SJSA1 (cell line): ENCODE data around the gene RGS7BP. TPM values are rescaled to one million over a fixed set of nuclear protein-coding genes. Genes with fewer than 3 reads are reported as not detected.

ENCODE experiments used
- DNase-seq, 2 experiments: peaks; one replicate each; pipeline ENCODE4 v3.0.0-alpha.2; 2015 to 2020; ENCODE audit warnings: low spot score in 2 of 2, low read depth in 1 of 2
- H3K27ac ChIP-seq: fragments of 250-450 bp; sonication (Bioruptor Pico); 2 replicates; pipeline ENCODE4 v1.5.1; 2020; ENCODE audit warnings: mild to moderate bottlenecking, moderate library complexity
- H3K27me3 ChIP-seq: fragments of 250-450 bp; sonication (Bioruptor Pico); replicated peaks from 2 replicates; pipeline ENCODE4 v1.5.1; 2020; ENCODE audit warnings: mild to moderate bottlenecking, moderate library complexity
- H3K36me3 ChIP-seq: fragments of 250-450 bp; sonication (Bioruptor Pico); 2 replicates; pipeline ENCODE4 v1.5.1; 2020; ENCODE audit warnings: mild to moderate bottlenecking
- H3K4me1 ChIP-seq: fragments of 250-450 bp; sonication (Bioruptor Pico); replicated peaks from 2 replicates; pipeline ENCODE4 v1.6.1; 2021; ENCODE audit warnings: mild to moderate bottlenecking
- H3K4me3 ChIP-seq: fragments of 250-450 bp; sonication (Bioruptor Pico); 2 replicates; pipeline ENCODE4 v1.5.1; 2020; ENCODE audit warnings: mild to moderate bottlenecking
- H3K9me3 ChIP-seq: fragments of 250-450 bp; sonication (Bioruptor Pico); replicated peaks from 2 replicates; pipeline ENCODE4 v1.5.1; 2020; ENCODE audit warnings: mild to moderate bottlenecking
- total RNA-seq: library from RNA; depleted of rRNA; stranded (reverse); fragments of >200 nt; shearing (Covaris generic); gene quantifications from 2 replicates; pipeline ENCODE4 v1.2.3, GENCODE V29; 2014; rRNA removed

RGS7BP gene
- total RNA-seq, result 0.03 TPM in 1 of 2 replicates, not detected in the other

GRCh38 chr5:64505769-64506566 lies at the start of gene RGS7BP:
Gene RGS7BP (plus strand): TSS chr5:64506015. CDS start chr5:64506625, 610 bp downstream.
- H3K27ac ChIP-seq, result no peak within 1 kb of the TSS
- H3K27me3 ChIP-seq, result peaks cover 10% of the 10 kb centered on the region
- no peak within 1 kb of the TSS for H3K4me3 ChIP-seq
- peaks cover 5% of the 10 kb centered on the region for H3K4me1 ChIP-seq
- peak in 1 of 2 experiments; percentile 3 for DNase-seq
- no peaks in the 10 kb centered on the region for H3K9me3 ChIP-seq
- no peaks in the 10 kb centered on the region for H3K36me3 ChIP-seq

DNA sequence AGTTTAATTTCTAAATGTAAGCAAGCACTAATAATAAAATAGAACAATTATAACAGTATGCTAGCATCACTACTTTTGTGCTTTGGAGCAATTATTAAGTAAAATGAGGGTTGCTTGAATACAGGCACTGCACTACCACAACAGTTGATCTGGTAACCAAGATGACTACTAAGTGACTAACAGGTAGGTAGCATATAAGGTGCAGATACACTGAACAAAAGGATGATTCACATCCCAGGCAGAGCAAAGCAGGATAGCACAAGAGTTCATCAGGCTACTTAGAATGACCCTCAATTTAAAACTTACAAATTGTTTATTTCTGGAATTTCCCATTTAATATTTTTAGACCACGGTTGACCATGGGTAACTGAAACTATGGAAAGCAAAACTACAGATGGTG lies 48.0 kb upstream of the RGS7BP start:
- Histone ChIP-seq H3K36me3 (no peaks in the 10 kb centered on the region), H3K4me1 (no peaks in the 10 kb centered on the region), H3K4me3 (no peak overlapping the region), H3K9me3 (no peaks in the 10 kb centered on the region), H3K27me3 (no peaks in the 10 kb centered on the region), H3K27ac (no peak overlapping the region)
- no peak for DNase-seq

- no peaks in the 10 kb centered on the region for H3K27me3 ChIP-seq
- H3K27ac ChIP-seq, result no peak overlapping the region
- H3K36me3 ChIP-seq, result no peaks in the 10 kb centered on the region
- no peaks in the 10 kb centered on the region for H3K4me1 ChIP-seq
- DNase-seq, result no peak
- H3K4me3 ChIP-seq, result no peak overlapping the region
- H3K9me3 ChIP-seq, result no peaks in the 10 kb centered on the region
These were observed 46.9 kb upstream of the RGS7BP start for GRCh38 chr5:64458948-64459347.

GRCh38 chr5:64462391-64462790 lies 43.4 kb upstream of the RGS7BP start:
- Histone ChIP-seq H3K27me3 (no peaks in the 10 kb centered on the region), H3K4me3 (no peak overlapping the region), H3K4me1 (no peaks in the 10 kb centered on the region), H3K27ac (no peak overlapping the region), H3K36me3 (no peaks in the 10 kb centered on the region), H3K9me3 (no peaks in the 10 kb centered on the region)
- DNase-seq, result no peak

GRCh38 chr5:64486163-64486562 lies 19.7 kb upstream of the RGS7BP start:
- DNase-seq, result no peak
- H3K27ac ChIP-seq, result no peak overlapping the region

DNA sequence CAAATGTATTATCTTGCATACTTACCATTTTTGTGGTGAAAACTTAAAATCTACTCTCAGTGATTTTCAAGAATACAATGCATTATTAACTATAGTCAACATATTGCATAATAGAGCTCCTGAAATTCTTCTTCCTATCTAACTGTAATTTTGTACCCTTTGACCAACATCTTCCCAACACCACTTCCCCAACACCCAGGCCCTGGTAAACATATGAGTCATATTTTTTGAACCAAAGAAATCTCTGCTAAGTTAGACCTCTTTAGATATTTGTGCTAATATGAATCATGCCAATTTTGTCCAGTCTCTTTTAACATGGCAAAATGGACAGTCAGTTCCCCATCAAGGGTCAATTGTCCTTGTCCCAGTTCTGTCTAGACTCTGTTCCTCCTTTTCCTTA lies 18.5 kb upstream of the RGS7BP start:
- no peak overlapping the region for H3K27ac ChIP-seq
- H3K9me3 ChIP-seq, result no peaks in the 10 kb centered on the region
- no peaks in the 10 kb centered on the region for H3K36me3 ChIP-seq
- H3K4me3 ChIP-seq, result no peak overlapping the region
- no peaks in the 10 kb centered on the region for H3K4me1 ChIP-seq
- H3K27me3 ChIP-seq, result no peaks in the 10 kb centered on the region
- DNase-seq, result no peak

More at GRCh38 chr5:64486163-64486562, 19.7 kb upstream of the RGS7BP start:
- Histone ChIP-seq H3K9me3 (no peaks in the 10 kb centered on the region), H3K4me3 (no peak overlapping the region), H3K4me1 (no peaks in the 10 kb centered on the region), H3K36me3 (no peaks in the 10 kb centered on the region), H3K27me3 (no peaks in the 10 kb centered on the region)

GRCh38 chr5:64489857-64490256 lies 16.0 kb upstream of the RGS7BP start:
- no peak overlapping the region for H3K27ac ChIP-seq
- H3K4me1 ChIP-seq, result no peaks in the 10 kb centered on the region
- no peak overlapping the region for H3K4me3 ChIP-seq
- no peaks in the 10 kb centered on the region for H3K27me3 ChIP-seq
- no peak for DNase-seq
- no peaks in the 10 kb centered on the region for H3K36me3 ChIP-seq
- no peaks in the 10 kb centered on the region for H3K9me3 ChIP-seq

DNA sequence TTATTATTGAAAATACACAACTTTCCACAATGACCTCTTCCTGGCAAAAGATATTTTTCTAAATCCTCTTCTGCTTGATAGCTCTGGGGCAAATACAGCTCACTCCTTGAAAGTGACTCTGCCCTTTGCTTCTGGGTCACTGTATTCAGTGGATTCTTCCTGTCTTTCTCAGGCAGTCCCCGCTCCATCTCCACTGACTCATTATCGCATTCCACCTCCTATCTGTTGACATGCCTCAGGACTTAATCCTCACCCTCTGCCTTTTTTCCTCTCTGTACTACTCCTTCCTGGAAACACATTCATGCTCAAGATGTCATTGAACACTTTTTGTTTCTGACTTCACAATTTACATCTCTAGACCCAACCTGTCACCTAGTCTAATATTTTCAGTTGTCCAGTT lies 8.4 kb upstream of the RGS7BP start:
- H3K4me1 ChIP-seq, result no peaks in the 10 kb centered on the region
- H3K27me3 ChIP-seq, result no peaks in the 10 kb centered on the region
- no peak for DNase-seq
- no peaks in the 10 kb centered on the region for H3K36me3 ChIP-seq
- no peak overlapping the region for H3K4me3 ChIP-seq
- no peaks in the 10 kb centered on the region for H3K9me3 ChIP-seq
- no peak overlapping the region for H3K27ac ChIP-seq

- no peaks in the 10 kb centered on the region for H3K36me3 ChIP-seq
- peaks cover 10% of the 10 kb centered on the region for H3K27me3 ChIP-seq
- H3K27ac ChIP-seq, result no peak overlapping the region
- H3K4me1 ChIP-seq, result peaks cover 5% of the 10 kb centered on the region
- H3K9me3 ChIP-seq, result no peaks in the 10 kb centered on the region
- H3K4me3 ChIP-seq, result no peak overlapping the region
- no peak for DNase-seq
These were observed 3.6 kb upstream of the RGS7BP start for GRCh38 chr5:64502196-64502595.

- Histone ChIP-seq H3K27ac (no peak overlapping the region), H3K4me1 (peaks cover 5% of the 10 kb centered on the region), H3K27me3 (peaks cover 10% of the 10 kb centered on the region), H3K36me3 (no peaks in the 10 kb centered on the region), H3K9me3 (no peaks in the 10 kb centered on the region), H3K4me3 (no peak overlapping the region)
- no peak for DNase-seq
These were observed 900 bp downstream of the RGS7BP start for GRCh38 chr5:64506567-64507263.

GRCh38 chr5:64507264-64507605 lies 1.4 kb downstream of the RGS7BP start:
- Histone ChIP-seq H3K27me3 (peaks cover 10% of the 10 kb centered on the region), H3K9me3 (no peaks in the 10 kb centered on the region), H3K27ac (no peak overlapping the region), H3K4me1 (peaks cover 5% of the 10 kb centered on the region), H3K4me3 (no peak overlapping the region), H3K36me3 (no peaks in the 10 kb centered on the region)
- no peak for DNase-seq

- peaks cover 10% of the 10 kb centered on the region for H3K27me3 ChIP-seq
- H3K27ac ChIP-seq, result no peak overlapping the region
- no peak overlapping the region for H3K4me3 ChIP-seq
- no peaks in the 10 kb centered on the region for H3K36me3 ChIP-seq
- no peaks in the 10 kb centered on the region for H3K9me3 ChIP-seq
- H3K4me1 ChIP-seq, result peaks cover 5% of the 10 kb centered on the region
- DNase-seq, result no peak
These were observed 4.0 kb downstream of the RGS7BP start for GRCh38 chr5:64509828-64510227.

DNA sequence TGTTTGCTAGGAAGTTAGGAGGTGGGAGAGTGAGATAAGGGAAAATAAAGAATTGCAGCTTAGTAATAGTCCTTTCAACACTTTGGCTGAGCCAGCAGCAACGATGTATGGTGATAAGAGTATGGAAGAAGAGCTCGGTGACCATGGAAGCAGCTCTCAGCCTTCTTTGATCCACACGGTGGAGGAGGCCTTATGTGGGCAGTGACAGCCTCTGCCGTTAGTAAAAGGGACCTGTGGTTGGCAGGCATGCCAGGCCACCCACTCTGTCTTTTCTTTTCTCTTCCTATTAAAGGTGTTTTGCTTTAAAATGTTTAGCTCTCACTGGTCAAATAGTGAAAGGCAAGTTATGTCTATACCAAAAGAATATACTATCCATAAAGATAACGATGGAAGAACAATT lies 7.7 kb downstream of the RGS7BP start:
- no peaks in the 10 kb centered on the region for H3K9me3 ChIP-seq
- no peak overlapping the region for H3K27ac ChIP-seq
- no peaks in the 10 kb centered on the region for H3K27me3 ChIP-seq
- H3K4me3 ChIP-seq, result no peak overlapping the region
- no peaks in the 10 kb centered on the region for H3K4me1 ChIP-seq
- no peaks in the 10 kb centered on the region for H3K36me3 ChIP-seq
- DNase-seq, result no peak

- Histone ChIP-seq H3K27ac (no peak overlapping the region), H3K4me1 (no peaks in the 10 kb centered on the region), H3K27me3 (no peaks in the 10 kb centered on the region), H3K4me3 (no peak overlapping the region), H3K36me3 (no peaks in the 10 kb centered on the region), H3K9me3 (no peaks in the 10 kb centered on the region)
- no peak for DNase-seq
These were observed 8.8 kb downstream of the RGS7BP start for GRCh38 chr5:64514612-64515011.
